Neural crest cell (in vitro differentiated cells): ENCODE measurements around the gene CSNK1A1. TPM values are rescaled to one million over a fixed set of nuclear protein-coding genes. Genes with fewer than 3 reads are reported as not detected.
A peak's percentile ranks its signal among the peaks of the same experiment; 100 is the strongest.

Experiments used
- DNase-seq: peaks from one replicate; pipeline ENCODE4 v3.0.0; 2021; ENCODE audit warnings: low read depth, mixed read lengths, low spot score
- H3K27ac Mint-ChIP-seq: one replicate; pipeline ENCODE4 v1.8.0; 2021; ENCODE audit warnings: mild to moderate bottlenecking, mixed read lengths; ENCODE audit not compliant: unreplicated experiment
- H3K27me3 Mint-ChIP-seq: 2 replicates; pipeline ENCODE4 v1.8.0; 2021; ENCODE audit warnings: low read depth, mild to moderate bottlenecking, mixed read lengths
- H3K36me3 Mint-ChIP-seq: 2 replicates; pipeline ENCODE4 v1.8.0; 2021; ENCODE audit warnings: low read depth, mild to moderate bottlenecking, mixed read lengths
- H3K4me1 Mint-ChIP-seq: 2 replicates; pipeline ENCODE4 v1.8.0; 2021; ENCODE audit warnings: mixed read lengths
- H3K4me3 Mint-ChIP-seq: one replicate; pipeline ENCODE4 v1.8.0; 2021; ENCODE audit warnings: mild to moderate bottlenecking, mixed read lengths
- H3K9me3 Mint-ChIP-seq: 2 replicates; pipeline ENCODE4 v1.8.0; 2021; ENCODE audit warnings: mixed read lengths
- CTCF ChIP-seq: fragments of 200-600 bp; sonication (generic); conservative IDR thresholded peaks from 2 replicates; pipeline ENCODE4 v1.5.0; 2021; ENCODE audit warnings: antibody characterized with exemption, mild to moderate bottlenecking
- total RNA-seq: library from RNA; stranded (reverse); gene quantifications from 2 replicates; pipeline ENCODE4 v1.2.1, GENCODE V29; 2021

CSNK1A1 gene
- total RNA-seq, 1 donor from 2014 or later: 218 TPM

GRCh38 chr5:149549461-149550267 lies 1.6 kb downstream of the CSNK1A1 start:
- DNase-seq: no peak
- no peaks in the 10 kb centered on the region for H3K9me3 Mint-ChIP-seq

GRCh38 chr5:149546974-149547373 lies 4.3 kb downstream of the CSNK1A1 start:
- Mint-ChIP-seq H3K27ac (peak overlapping the region; percentile 81), H3K27me3 (no peaks in the 10 kb centered on the region), H3K9me3 (no peaks in the 10 kb centered on the region), H3K4me1 (peaks cover 50% of the 10 kb centered on the region), H3K36me3 (peaks cover 23% of the 10 kb centered on the region), H3K4me3 (peak overlapping the region; percentile 79)
- TF ChIP-seq CTCF: no peak
- DNase-seq: no peak

More at GRCh38 chr5:149549461-149550267, 1.6 kb downstream of the CSNK1A1 start:
- Mint-ChIP-seq H3K27me3 (no peaks in the 10 kb centered on the region), H3K4me3 (peak overlapping the region; percentile 97), H3K36me3 (peaks cover 16% of the 10 kb centered on the region), H3K27ac (peak overlapping the region; percentile 99), H3K4me1 (peaks cover 32% of the 10 kb centered on the region)
- no peak for TF ChIP-seq CTCF

GRCh38 chr5:149545327-149545726 lies 5.9 kb downstream of the CSNK1A1 start:
- no peak for TF ChIP-seq CTCF
- DNase-seq: no peak
- H3K36me3 Mint-ChIP-seq: peaks cover 24% of the 10 kb centered on the region
- H3K9me3 Mint-ChIP-seq: no peaks in the 10 kb centered on the region
- H3K27me3 Mint-ChIP-seq: no peaks in the 10 kb centered on the region
- H3K27ac Mint-ChIP-seq: no peak overlapping the region
- H3K4me3 Mint-ChIP-seq: peak overlapping the region; percentile 61
- peaks cover 50% of the 10 kb centered on the region for H3K4me1 Mint-ChIP-seq

- Mint-ChIP-seq H3K4me3 (peak overlapping the region; percentile 62), H3K27me3 (no peaks in the 10 kb centered on the region), H3K36me3 (peaks cover 19% of the 10 kb centered on the region), H3K4me1 (peaks cover 48% of the 10 kb centered on the region), H3K9me3 (no peaks in the 10 kb centered on the region), H3K27ac (no peak overlapping the region)
- no peak for TF ChIP-seq CTCF
- DNase-seq: no peak
These were observed 7.2 kb downstream of the CSNK1A1 start for GRCh38 chr5:149544028-149544420.

GRCh38 chr5:149543361-149544027 lies 7.7 kb downstream of the CSNK1A1 start:
- Mint-ChIP-seq H3K36me3 (peaks cover 17% of the 10 kb centered on the region), H3K4me3 (peak overlapping the region; percentile 62), H3K9me3 (no peaks in the 10 kb centered on the region), H3K27me3 (no peaks in the 10 kb centered on the region), H3K4me1 (peaks cover 44% of the 10 kb centered on the region), H3K27ac (no peak overlapping the region)
- TF ChIP-seq CTCF: no peak
- no peak for DNase-seq
